GM12891 (cell line): Measurements from ENCODE around the gene FBXO10.

Experiments
- POLR2A ChIP-seq: IDR thresholded peaks from 2 replicates; pipeline ENCODE4 v1.6.1; 2011; ENCODE audit warnings: low read depth, low read length, control low read depth
- TAF1 ChIP-seq: IDR thresholded peaks from 2 replicates; pipeline ENCODE4 v1.6.1; 2011; ENCODE audit warnings: low read depth, low read length, control low read depth

GRCh38 chr9:37625758-37626147 is 49.6 kb upstream of the FBXO10 start:
- no peak for TF ChIP-seq POLR2A
- TF ChIP-seq TAF1: no peak
